Measurements from ENCODE around the gene IGF2R. TPM values are rescaled to one million over a fixed set of nuclear protein-coding genes. Genes with fewer than 3 reads are reported as not detected.

Gene IGF2R
- polyA plus RNA-seq, 1 donor (not counting 4 experiments of a cell fraction or from before 2014, with no cell fraction given): 40.9 TPM

GRCh38 chr6:160093946-160094345, 125.1 kb downstream of the IGF2R start:
- no peak overlapping the region for H3K9ac ChIP-seq (ENCODE audit: control insufficient read depth, extremely low read depth, insufficient read depth, low read length)
- H2AFZ ChIP-seq (ENCODE audit: control insufficient read depth, low read length): no peak overlapping the region
- no peaks in the 10 kb centered on the region for H3K9me3 ChIP-seq (ENCODE audit: control insufficient read depth, low read depth, low read length)
- H3K79me2 ChIP-seq (ENCODE audit: control insufficient read depth, insufficient read depth, low read length): no peaks in the 10 kb centered on the region
- H3K36me3 ChIP-seq (ENCODE audit: control insufficient read depth in 2 of 2, extremely low read depth in 1 of 2, insufficient read depth in 2 of 2, low read length in 2 of 2): peaks cover 36 to 49% of the 10 kb centered on the region in 2 experiments
- DNase-seq (ENCODE audit: low read depth, low spot score) (no peak), FAIRE-seq (no peak)
- H3K4me1 ChIP-seq (ENCODE audit: control insufficient read depth, extremely low read depth, insufficient read depth, low read length): no peaks in the 10 kb centered on the region
- H3K4me2 ChIP-seq (ENCODE audit: control insufficient read depth, extremely low read depth, insufficient read depth, low read depth, low read length): no peak overlapping the region
- H3K27me3 ChIP-seq (ENCODE audit: control insufficient read depth, extremely low read depth, insufficient read depth, low read length): no peaks in the 10 kb centered on the region
- no peak overlapping the region for H3K27ac ChIP-seq (ENCODE audit: control insufficient read depth, insufficient read depth, low read length)
- no peaks in the 10 kb centered on the region for H3K9me1 ChIP-seq (ENCODE audit: control insufficient read depth, extremely low read depth, insufficient read depth, low read length)
- TF ChIP-seq EZH2 (IDR thresholded peaks at IDR 0.05; ENCODE audit: low read length) (no peak), CTCF (optimal IDR thresholded peaks at IDR 0.05 in 1 of 3, IDR thresholded peaks at IDR 0.05 in 1 of 3, conservative IDR thresholded peaks at IDR 0.05 in 1 of 3; ENCODE audit: extremely low read depth in 1 of 3, insufficient read depth in 2 of 3, low read length in 3 of 3) (no peak)
- no peak overlapping the region for H3K4me3 ChIP-seq (ENCODE audit: control insufficient read depth in 2 of 3, extremely low read depth in 1 of 3, insufficient read depth in 2 of 3, low read depth in 1 of 3, low read length in 3 of 3)
- dilution Hi-C loops (cut with MboI; ENCODE audit: extremely low pct_ligation_motif_present, low sequenced_read_pairs): no loop called here
- no peaks in the 10 kb centered on the region for H4K20me1 ChIP-seq (ENCODE audit: control insufficient read depth, extremely low read depth, insufficient read depth, low read length)

- Histone ChIP-seq H3K9me3 (ENCODE audit: control insufficient read depth, low read depth, low read length) (no peaks in the 10 kb centered on the region), H3K79me2 (ENCODE audit: control insufficient read depth, insufficient read depth, low read length) (no peaks in the 10 kb centered on the region), H3K27me3 (ENCODE audit: control insufficient read depth, extremely low read depth, insufficient read depth, low read length) (no peaks in the 10 kb centered on the region), H2AFZ (ENCODE audit: control insufficient read depth, low read length) (no peak overlapping the region), H3K9ac (ENCODE audit: control insufficient read depth, extremely low read depth, insufficient read depth, low read length) (no peak overlapping the region), H4K20me1 (ENCODE audit: control insufficient read depth, extremely low read depth, insufficient read depth, low read length) (no peaks in the 10 kb centered on the region), H3K27ac (ENCODE audit: control insufficient read depth, insufficient read depth, low read length) (no peak overlapping the region), H3K36me3 (ENCODE audit: control insufficient read depth in 2 of 2, extremely low read depth in 1 of 2, insufficient read depth in 2 of 2, low read length in 2 of 2) (peaks cover 26 to 40% of the 10 kb centered on the region in 2 experiments), H3K4me2 (ENCODE audit: control insufficient read depth, extremely low read depth, insufficient read depth, low read depth, low read length) (no peak overlapping the region), H3K4me1 (ENCODE audit: control insufficient read depth, extremely low read depth, insufficient read depth, low read length) (no peaks in the 10 kb centered on the region), H3K4me3 (ENCODE audit: control insufficient read depth in 2 of 3, extremely low read depth in 1 of 3, insufficient read depth in 2 of 3, low read depth in 1 of 3, low read length in 3 of 3) (no peak overlapping the region), H3K9me1 (ENCODE audit: control insufficient read depth, extremely low read depth, insufficient read depth, low read length) (no peaks in the 10 kb centered on the region)
- dilution Hi-C loops (cut with MboI; ENCODE audit: extremely low pct_ligation_motif_present, low sequenced_read_pairs): no loop called here
- DNase-seq (ENCODE audit: low read depth, low spot score): no peak
- no peak for TF ChIP-seq EZH2 (IDR thresholded peaks at IDR 0.05; ENCODE audit: low read length)
- TF ChIP-seq CTCF (optimal IDR thresholded peaks at IDR 0.05 in 1 of 3, IDR thresholded peaks at IDR 0.05 in 1 of 3, conservative IDR thresholded peaks at IDR 0.05 in 1 of 3; ENCODE audit: extremely low read depth in 1 of 3, insufficient read depth in 2 of 3, low read length in 3 of 3): no peak
- no peak for FAIRE-seq
Observed at GRCh38 chr6:160095146-160095845, 126.4 kb downstream of the IGF2R start.

Data from keratinocyte (primary cell).